Mesenchymal stem cell (in vitro differentiated cells and primary cell): Measurements from ENCODE around the gene GPC1.

ENCODE experiments used
- DNase-seq: peaks from one replicate; pipeline ENCODE4 v3.0.0-alpha.2; 2013
- H2AFZ ChIP-seq: one replicate; pipeline ENCODE4 v1.6.1; 2013; ENCODE audit warnings: low read depth, mild to moderate bottlenecking, control low read depth, inconsistent platforms, low read length, moderate library complexity
- H2AK5ac ChIP-seq: 2 replicates; pipeline ENCODE4 v1.6.1; 2013; ENCODE audit warnings: low read length, moderate library complexity, mild to moderate bottlenecking, inconsistent platforms; ENCODE audit not compliant: severe bottlenecking
- H2BK120ac ChIP-seq: one replicate; pipeline ENCODE4 v1.6.1; 2013; ENCODE audit warnings: low read depth, mild to moderate bottlenecking, inconsistent platforms, low read length, moderate library complexity
- H2BK12ac ChIP-seq, 2 experiments: one replicate each; pipeline ENCODE4 v1.6.1; 2013; ENCODE audit warnings: inconsistent platforms in 2 of 2, low read length in 2 of 2, mild to moderate bottlenecking in 2 of 2, moderate library complexity in 2 of 2, control low read depth in 1 of 2
- H2BK15ac ChIP-seq: one replicate; pipeline ENCODE4 v1.6.1; 2013; ENCODE audit warnings: mild to moderate bottlenecking, low read depth, inconsistent platforms; ENCODE audit not compliant: poor library complexity, severe bottlenecking
- H2BK5ac ChIP-seq: 2 replicates; pipeline ENCODE4 v1.6.1; 2013; ENCODE audit warnings: low read depth, mild to moderate bottlenecking, low read length, control low read depth, inconsistent platforms; ENCODE audit not compliant: poor library complexity, severe bottlenecking
- H3K14ac ChIP-seq, 2 experiments: one replicate each; pipeline ENCODE4 v1.6.1; 2013; ENCODE audit warnings: inconsistent platforms in 2 of 2, low read length in 2 of 2, control low read depth in 1 of 2, mild to moderate bottlenecking in 1 of 2, moderate library complexity in 1 of 2
- H3K18ac ChIP-seq, 2 experiments: one replicate each; pipeline ENCODE4 v1.6.1; 2013; ENCODE audit warnings: inconsistent platforms in 2 of 2, low read length in 2 of 2, control low read depth in 1 of 2, low read depth in 1 of 2, mild to moderate bottlenecking in 1 of 2
- H3K23ac ChIP-seq, 2 experiments: one replicate each; pipeline ENCODE4 v1.6.1; 2013; ENCODE audit warnings: inconsistent platforms in 2 of 2, low read length in 2 of 2, mild to moderate bottlenecking in 2 of 2, moderate library complexity in 2 of 2, control low read depth in 1 of 2
- H3K27ac ChIP-seq: 2 replicates; pipeline ENCODE4 v1.5.1; 2013; ENCODE audit warnings: mild to moderate bottlenecking, moderate library complexity, low read length, control low read depth, inconsistent platforms; ENCODE audit not compliant: poor library complexity, severe bottlenecking
- H3K27me3 ChIP-seq, 2 experiments: 2 replicates each; pipeline versions ENCODE4 v1.6.1 to v1.7.0; 2013; ENCODE audit warnings: low read length in 2 of 2, mild to moderate bottlenecking in 2 of 2, moderate library complexity in 2 of 2, control low read depth in 1 of 2, inconsistent platforms in 1 of 2; ENCODE audit not compliant: control insufficient read depth in 1 of 2, insufficient read depth in 1 of 2
- H3K36me3 ChIP-seq, 2 experiments: 2 replicates each; pipeline versions ENCODE4 v1.6.1 to v1.7.0; 2013; ENCODE audit warnings: low read length in 2 of 2, control low read depth in 1 of 2, inconsistent platforms in 1 of 2, low read depth in 1 of 2, mild to moderate bottlenecking in 1 of 2; ENCODE audit not compliant: insufficient read depth in 2 of 2, control insufficient read depth in 1 of 2
- H3K4ac ChIP-seq, 2 experiments: one replicate each; pipeline ENCODE4 v1.6.1; 2013; ENCODE audit warnings: inconsistent platforms in 2 of 2, low read length in 2 of 2, mild to moderate bottlenecking in 2 of 2, moderate library complexity in 2 of 2, control low read depth in 1 of 2, low read depth in 1 of 2
- H3K4me1 ChIP-seq: 2 replicates; pipeline ENCODE4 v1.6.1; 2013; ENCODE audit warnings: low read depth, low read length, control low read depth; ENCODE audit not compliant: control insufficient read depth, insufficient read depth
- H3K4me2 ChIP-seq: 2 replicates; pipeline ENCODE4 v1.6.1; 2013; ENCODE audit warnings: low read length, mild to moderate bottlenecking, inconsistent platforms; ENCODE audit not compliant: poor library complexity, severe bottlenecking
- H3K4me3 ChIP-seq, 2 experiments: 2 replicates each; pipeline versions ENCODE4 v1.5.1 to v1.7.0; 2013; ENCODE audit warnings: low read length in 2 of 2, mild to moderate bottlenecking in 2 of 2, control low read depth in 1 of 2, low read depth in 1 of 2; ENCODE audit not compliant: insufficient read depth in 1 of 2
- H3K79me1 ChIP-seq: replicated peaks from 2 replicates; pipeline ENCODE4 v1.6.1; 2013; ENCODE audit warnings: mild to moderate bottlenecking, control low read depth, low read length, inconsistent platforms; ENCODE audit not compliant: poor library complexity, severe bottlenecking
- H3K9ac ChIP-seq: 2 replicates; pipeline ENCODE4 v1.7.0; 2013; ENCODE audit warnings: mild to moderate bottlenecking, low read length, moderate library complexity
- H3K9me3 ChIP-seq: 2 replicates; pipeline ENCODE4 v1.7.0; 2013; ENCODE audit warnings: mild to moderate bottlenecking, low read length; ENCODE audit not compliant: control insufficient read depth
- H4K8ac ChIP-seq: one replicate; pipeline ENCODE4 v1.6.1; 2013; ENCODE audit warnings: inconsistent platforms, mild to moderate bottlenecking, low read length, moderate library complexity
- H4K91ac ChIP-seq: one replicate; pipeline ENCODE4 v1.6.1; 2013; ENCODE audit warnings: mild to moderate bottlenecking, low read length, inconsistent platforms
- WGBS: methylation state at CpG from one replicate; pipeline ENCODE4 v1.1.7; 2013; ENCODE audit warnings: mixed read lengths; 5-methylcytosine and 5-hydroxymethylcytosine counted together

Gene GPC1

GRCh38 chr2:240412975-240413812 is 22.3 kb upstream of the GPC1 start:
- 90% methylated on average over 26 of the region's 26 CpGs for WGBS
- Histone ChIP-seq H4K91ac (no peak overlapping the region), H3K4ac (no peak overlapping the region), H2AFZ (no peak overlapping the region), H3K18ac (no peak overlapping the region), H3K14ac (peak overlapping the region in 1 of 2 experiments; percentile 48), H3K4me1 (no peaks in the 10 kb centered on the region), H3K4me3 (no peak overlapping the region), H2BK15ac (no peak overlapping the region), H3K27ac (no peak overlapping the region), H2BK5ac (no peak overlapping the region), H3K79me1 (no peaks in the 10 kb centered on the region), H4K8ac (no peak overlapping the region), H3K27me3 (peaks cover 0 to 13% of the 10 kb centered on the region in 2 experiments), H2AK5ac (no peak overlapping the region), H3K36me3 (no peaks in the 10 kb centered on the region), H3K9ac (no peak overlapping the region), H2BK120ac (no peak overlapping the region), H3K23ac (no peak overlapping the region), H3K9me3 (no peaks in the 10 kb centered on the region), H3K4me2 (no peak overlapping the region), H2BK12ac (no peak overlapping the region)
- no peak for DNase-seq

DNA sequence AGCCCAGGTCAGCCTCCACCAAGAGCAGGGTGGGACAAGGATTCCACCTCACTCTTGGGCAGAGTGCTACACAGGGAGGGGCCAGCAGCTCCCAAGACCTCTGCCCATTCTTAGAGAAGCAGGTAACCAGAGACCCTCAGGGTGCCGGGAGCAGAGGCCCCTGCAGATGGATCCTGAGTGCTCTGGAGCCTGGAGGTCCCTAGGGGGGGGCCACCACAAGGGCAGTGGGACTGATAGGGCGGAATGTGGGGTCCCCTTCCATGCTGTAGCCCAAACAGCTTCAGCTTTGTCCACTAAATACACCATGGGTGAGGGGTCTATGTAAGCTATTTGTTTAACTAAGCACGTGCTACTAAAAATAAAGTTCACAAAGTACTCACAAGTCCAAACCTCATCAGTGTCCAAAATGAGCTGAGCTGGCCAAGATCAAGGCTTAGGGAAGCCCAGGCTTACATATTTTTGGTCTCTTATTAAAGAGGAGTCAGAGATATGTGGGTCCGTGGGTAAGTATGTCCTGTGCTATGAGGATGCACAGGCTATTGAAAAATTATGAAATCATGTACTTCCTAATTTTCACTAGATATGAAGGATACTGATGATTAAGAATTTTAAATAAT is 21.5 kb upstream of the GPC1 start:
- no peak overlapping the region for H4K8ac ChIP-seq
- DNase-seq: no peak
- no peak overlapping the region for H3K4me3 ChIP-seq
- H3K27ac ChIP-seq: no peak overlapping the region
- H3K27me3 ChIP-seq: peaks cover 0 to 13% of the 10 kb centered on the region in 2 experiments
- no peaks in the 10 kb centered on the region for H3K79me1 ChIP-seq
- no peak overlapping the region for H3K9ac ChIP-seq
- no peaks in the 10 kb centered on the region for H3K36me3 ChIP-seq
- no peak overlapping the region for H3K18ac ChIP-seq
- H2AFZ ChIP-seq: no peak overlapping the region
- no peak overlapping the region for H2BK120ac ChIP-seq
- H3K9me3 ChIP-seq: peaks cover 5% of the 10 kb centered on the region
- H3K4me1 ChIP-seq: no peaks in the 10 kb centered on the region
- no peak overlapping the region for H2BK12ac ChIP-seq
- no peak overlapping the region for H3K4me2 ChIP-seq
- H3K23ac ChIP-seq: no peak overlapping the region
- WGBS: 80% methylated on average over 2 of the region's 4 CpGs
- H2BK15ac ChIP-seq: no peak overlapping the region
- no peak overlapping the region for H3K4ac ChIP-seq
- H4K91ac ChIP-seq: no peak overlapping the region
- no peak overlapping the region for H3K14ac ChIP-seq
- no peak overlapping the region for H2AK5ac ChIP-seq
- no peak overlapping the region for H2BK5ac ChIP-seq

DNA sequence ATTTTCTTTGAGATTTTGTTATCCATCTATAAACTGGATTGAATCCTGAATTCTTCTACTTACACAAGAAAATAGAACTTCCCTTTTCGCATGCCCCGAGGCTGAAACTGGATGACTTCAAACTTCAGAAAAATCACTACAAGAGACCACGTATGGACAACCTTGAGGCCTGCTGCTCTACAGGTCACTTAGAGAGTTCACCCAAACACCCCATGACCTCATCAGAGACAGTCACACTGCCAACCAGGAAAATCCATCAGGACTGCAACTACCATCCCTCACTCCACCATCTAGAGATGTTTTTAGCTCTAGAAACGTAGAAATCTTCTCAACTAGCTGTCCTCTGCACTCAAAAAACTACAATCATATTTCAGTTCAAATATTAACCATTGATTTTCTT is 18.6 kb upstream of the GPC1 start:
- no peak overlapping the region for H3K27ac ChIP-seq
- no peak overlapping the region for H2AK5ac ChIP-seq
- H3K9me3 ChIP-seq: peaks cover 15% of the 10 kb centered on the region
- H4K91ac ChIP-seq: no peak overlapping the region
- H2BK5ac ChIP-seq: no peak overlapping the region
- H3K4ac ChIP-seq: no peak overlapping the region
- H3K9ac ChIP-seq: no peak overlapping the region
- no peak overlapping the region for H2BK120ac ChIP-seq
- H3K23ac ChIP-seq: no peak overlapping the region
- no peaks in the 10 kb centered on the region for H3K36me3 ChIP-seq
- peaks cover 0 to 10% of the 10 kb centered on the region in 2 experiments for H3K27me3 ChIP-seq
- 59% methylated on average over 4 of the region's 4 CpGs for WGBS
- no peak overlapping the region for H2AFZ ChIP-seq
- H2BK12ac ChIP-seq: no peak overlapping the region
- no peak for DNase-seq
- H2BK15ac ChIP-seq: no peak overlapping the region
- H4K8ac ChIP-seq: no peak overlapping the region
- no peaks in the 10 kb centered on the region for H3K4me1 ChIP-seq
- no peak overlapping the region for H3K14ac ChIP-seq
- H3K4me2 ChIP-seq: no peak overlapping the region
- no peaks in the 10 kb centered on the region for H3K79me1 ChIP-seq
- no peak overlapping the region for H3K18ac ChIP-seq
- H3K4me3 ChIP-seq: no peak overlapping the region

DNA sequence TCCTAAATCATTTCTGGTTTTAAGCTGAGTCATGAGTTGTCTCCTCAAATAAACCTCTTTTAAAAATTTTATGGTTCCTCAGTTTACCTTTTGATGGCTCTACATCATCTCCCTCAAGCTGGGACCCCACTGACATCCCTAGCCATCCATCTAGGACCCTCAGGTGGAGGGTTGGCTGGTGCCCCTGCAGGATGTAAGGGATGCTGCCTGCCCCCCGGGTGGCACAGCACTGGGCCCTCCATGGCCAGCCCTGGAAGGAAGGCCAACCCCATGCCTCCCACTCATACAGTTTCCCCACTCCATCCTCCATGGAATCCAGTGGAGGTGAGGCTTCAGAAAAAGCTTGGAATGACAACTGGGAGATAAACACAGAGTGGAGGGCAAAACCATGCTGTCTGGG is 17.2 kb upstream of the GPC1 start:
- H2BK5ac ChIP-seq: no peak overlapping the region
- H4K91ac ChIP-seq: no peak overlapping the region
- no peak overlapping the region for H2BK120ac ChIP-seq
- H3K14ac ChIP-seq: no peak overlapping the region
- no peak overlapping the region for H2AFZ ChIP-seq
- peaks cover 27% of the 10 kb centered on the region for H3K9me3 ChIP-seq
- no peak overlapping the region for H3K4ac ChIP-seq
- H3K4me2 ChIP-seq: no peak overlapping the region
- H3K79me1 ChIP-seq: no peaks in the 10 kb centered on the region
- no peak overlapping the region for H4K8ac ChIP-seq
- H2BK12ac ChIP-seq: no peak overlapping the region
- H2AK5ac ChIP-seq: no peak overlapping the region
- WGBS: no CpG with 5 or more reads among the region's 1 CpG
- no peak overlapping the region for H3K9ac ChIP-seq
- no peak overlapping the region for H3K4me3 ChIP-seq
- no peak overlapping the region for H2BK15ac ChIP-seq
- H3K4me1 ChIP-seq: no peaks in the 10 kb centered on the region
- no peak overlapping the region for H3K18ac ChIP-seq
- H3K36me3 ChIP-seq: no peaks in the 10 kb centered on the region
- no peak overlapping the region for H3K23ac ChIP-seq
- peaks cover 0 to under 1% of the 10 kb centered on the region in 2 experiments for H3K27me3 ChIP-seq
- no peak for DNase-seq
- no peak overlapping the region for H3K27ac ChIP-seq
